ENCODE results near the gene KIF18B.

DNA sequence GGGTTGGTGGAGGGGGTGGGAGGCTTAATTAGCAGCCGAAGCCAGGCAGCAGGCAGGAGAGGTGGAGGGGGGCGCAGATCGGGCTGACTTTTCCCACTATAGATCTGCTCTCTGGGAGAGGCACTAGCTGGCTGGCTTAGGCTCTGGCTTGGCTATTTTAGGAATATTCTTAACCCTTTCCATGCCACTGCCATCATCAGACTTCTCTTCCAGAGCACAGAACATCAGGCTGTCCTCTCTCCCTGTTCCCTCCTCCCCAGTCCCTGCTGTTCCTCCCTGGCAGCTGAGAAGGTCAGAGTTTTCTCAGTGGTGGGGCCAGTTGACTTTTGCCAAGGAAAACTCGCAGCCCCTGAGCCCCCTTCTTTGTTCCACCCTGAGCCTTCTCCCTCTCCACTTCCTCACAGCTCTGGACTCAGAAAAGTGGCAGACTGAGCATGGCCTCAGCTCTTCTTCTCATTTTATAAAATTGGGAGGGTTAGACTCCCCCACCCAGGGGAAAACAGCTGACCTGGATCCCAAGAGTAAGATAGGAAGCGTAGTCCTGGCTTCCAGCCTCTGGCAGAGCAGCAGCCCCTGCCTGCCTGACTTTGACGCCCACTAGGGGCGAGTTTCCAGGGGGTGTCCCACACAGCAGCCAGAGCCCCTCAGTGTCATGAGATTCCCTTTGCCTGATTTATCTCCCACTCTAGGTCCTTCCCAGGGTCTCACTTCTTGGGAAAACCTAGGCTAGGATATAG, 30.4 kb upstream of the KIF18B start:
- TF ChIP-seq, protein P1, sequence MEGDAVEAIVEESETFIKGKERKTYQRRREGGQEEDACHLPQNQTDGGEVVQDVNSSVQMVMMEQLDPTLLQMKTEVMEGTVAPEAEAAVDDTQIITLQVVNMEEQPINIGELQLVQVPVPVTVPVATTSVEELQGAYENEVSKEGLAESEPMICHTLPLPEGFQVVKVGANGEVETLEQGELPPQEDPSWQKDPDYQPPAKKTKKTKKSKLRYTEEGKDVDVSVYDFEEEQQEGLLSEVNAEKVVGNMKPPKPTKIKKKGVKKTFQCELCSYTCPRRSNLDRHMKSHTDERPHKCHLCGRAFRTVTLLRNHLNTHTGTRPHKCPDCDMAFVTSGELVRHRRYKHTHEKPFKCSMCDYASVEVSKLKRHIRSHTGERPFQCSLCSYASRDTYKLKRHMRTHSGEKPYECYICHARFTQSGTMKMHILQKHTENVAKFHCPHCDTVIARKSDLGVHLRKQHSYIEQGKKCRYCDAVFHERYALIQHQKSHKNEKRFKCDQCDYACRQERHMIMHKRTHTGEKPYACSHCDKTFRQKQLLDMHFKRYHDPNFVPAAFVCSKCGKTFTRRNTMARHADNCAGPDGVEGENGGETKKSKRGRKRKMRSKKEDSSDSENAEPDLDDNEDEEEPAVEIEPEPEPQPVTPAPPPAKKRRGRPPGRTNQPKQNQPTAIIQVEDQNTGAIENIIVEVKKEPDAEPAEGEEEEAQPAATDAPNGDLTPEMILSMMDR (IDR thresholded peaks at IDR 0.05), result no peak
- TF ChIP-seq EP300 (IDR thresholded peaks at IDR 0.05) (no peak), POLR2A (IDR thresholded peaks at IDR 0.05) (no peak)
